Glomerular visceral epithelial cell (primary cell): Measurements from ENCODE around the gene IL22RA2.
A peak's percentile ranks its signal among the peaks of the same experiment; 100 is the strongest.

ENCODE experiments used
- DNase-seq: peaks from one replicate; pipeline ENCODE4 v3.0.0-alpha.2; 2016; ENCODE audit errors: extremely low spot score

Gene IL22RA2

GRCh38 chr6:137095651-137096238 is 77.7 kb downstream of the IL22RA2 start:
- no peak for DNase-seq

- no peak for DNase-seq
Observed at GRCh38 chr6:137095093-137095492, 78.4 kb downstream of the IL22RA2 start.

DNA sequence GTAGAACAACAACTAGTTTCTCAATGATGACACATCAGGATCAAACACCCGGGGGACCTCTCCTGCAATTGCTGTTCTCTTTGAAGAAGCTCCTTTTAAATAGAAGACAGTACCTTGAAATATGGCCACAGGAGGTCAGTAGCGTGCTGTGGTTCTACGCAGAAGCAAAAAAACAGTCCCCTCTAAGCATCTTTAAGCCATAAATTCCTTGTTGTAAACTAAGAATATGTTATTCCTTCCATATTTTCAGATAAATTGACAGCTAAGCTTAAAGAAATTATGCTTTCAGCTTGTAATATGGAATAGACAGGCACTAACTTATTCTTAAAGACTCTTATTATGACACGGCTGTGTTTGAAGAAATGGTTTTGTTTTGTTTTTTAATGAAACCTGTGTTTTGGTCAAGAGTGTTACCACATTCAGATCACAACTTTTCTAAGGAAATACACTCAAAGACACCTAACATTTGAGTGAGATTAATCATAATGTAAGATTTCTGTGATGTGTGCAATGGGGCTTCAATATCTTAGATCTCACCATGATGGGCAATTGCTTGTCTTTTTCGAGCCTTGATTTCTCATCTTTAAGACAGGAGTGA is 78.9 kb downstream of the IL22RA2 start:
- DNase-seq = peak; percentile 65
